Mucosa of descending colon (tissue), 3 donors: ENCODE measurements around the gene ANKRD24. TPM values are rescaled to one million over a fixed set of nuclear protein-coding genes. Genes with fewer than 3 reads are reported as not detected.

Experiments used
- ATAC-seq: fragments of 200-7000 bp; cut with Tn5 transposase; one replicate; pipeline ENCODE4 v1.9.1; 2020; ENCODE audit warnings: mild to moderate bottlenecking, moderate library complexity
- DNase-seq, 3 donors: peaks; one replicate each; pipeline ENCODE4 v3.0.0-alpha.2; 2020
- H3K36me3 ChIP-seq: fragments of 200-600 bp; one replicate; pipeline ENCODE4 v1.8.0; 2021; ENCODE audit warnings: low read depth, mild to moderate bottlenecking
- H3K4me1 ChIP-seq: fragments of 200-600 bp; one replicate; pipeline ENCODE4 v1.8.0; 2021; ENCODE audit warnings: low read depth, mild to moderate bottlenecking
- H3K4me3 ChIP-seq: fragments of 200-600 bp; one replicate; pipeline ENCODE4 v1.8.0; 2021; ENCODE audit warnings: mild to moderate bottlenecking
- H3K9me3 ChIP-seq: fragments of 200-600 bp; one replicate; pipeline ENCODE4 v1.8.0; 2021; ENCODE audit warnings: mild to moderate bottlenecking
- intact Hi-C, 2 donors: fragments of 100-400 bp; cut with DNase I in 1 of 2; cut with micrococcal nuclease in 1 of 2; formaldehyde crosslinking; loops; one replicate each; pipeline versions ENCODE4 v1.11.0 to v1.11.1; 2022; cut with DNase I, micrococcal nuclease
- total RNA-seq, 3 donors: library from RNA; stranded (reverse); fragmentation: NEBNext Ultra II Directional in 2 of 3; extraction: Animal tissue kit (Norgen Biotek cat#: 25700) in 2 of 3; gene quantifications; one replicate each; pipeline versions ENCODE4 v1.2.1 to v1.2.4, GENCODE V29; 2021 to 2023
- TF ChIP-seq, protein P1 (sequence below): fragments of 200-600 bp; IDR thresholded peaks from one replicate; pipeline ENCODE4 v1.8.0; 2022; ENCODE audit warnings: antibody characterized with exemption, mild to moderate bottlenecking
- donor health status: DM: no; HTN: no; CAD: no; lungs with moderate emphysema.
- donor health status: DM: no; HTN: no; CAD: no.
- donor health status: DM: no; HTN: yes; CAD: no.

Gene ANKRD24
- total RNA-seq, 3 donors from 2014 or later, result 0.95 to 2.7 (median 1.3) TPM

DNA sequence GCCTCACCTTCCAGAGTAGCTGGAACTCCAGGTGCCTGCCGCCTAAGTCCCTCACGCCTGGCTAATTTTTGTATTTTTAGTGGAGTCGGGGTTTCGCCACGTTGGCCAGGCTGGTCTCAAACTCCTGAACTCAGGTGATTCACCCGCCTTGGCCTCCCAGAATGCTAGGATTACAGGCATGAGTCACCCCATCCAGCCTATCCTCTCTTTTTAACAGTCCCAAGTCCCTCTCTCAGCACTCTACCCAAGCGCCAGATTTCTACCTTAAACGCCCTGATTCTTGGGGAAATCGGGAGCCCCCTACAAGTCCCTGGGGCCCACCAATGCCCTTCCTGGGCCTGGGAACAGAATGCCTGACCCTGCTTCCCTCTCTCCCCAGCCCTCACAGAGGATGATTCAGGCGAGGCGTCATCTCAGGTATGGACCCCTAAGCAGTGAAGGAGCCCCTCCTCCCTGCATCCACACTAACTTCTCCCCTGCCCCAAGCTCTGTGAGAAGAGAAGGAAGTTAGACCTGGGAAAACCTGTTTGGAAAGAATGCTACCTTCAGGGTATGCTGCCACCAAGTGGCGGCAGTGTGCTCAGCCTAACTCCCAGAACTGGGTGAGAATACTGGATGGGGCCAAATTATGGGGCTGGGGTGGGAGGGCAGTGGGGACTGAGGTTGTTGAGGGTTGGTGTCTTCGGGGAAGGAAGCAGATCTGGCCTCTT lies 26.1 kb downstream of the ANKRD24 start:
- intact Hi-C loops, result no loop called here
- no peak overlapping the region for H3K4me3 ChIP-seq
- peak; percentile 81 for ATAC-seq
- DNase-seq, result peak in 2 of 3 donors; percentile 63 to 64
- no peaks in the 10 kb centered on the region for H3K4me1 ChIP-seq
- H3K36me3 ChIP-seq, result no peaks in the 10 kb centered on the region
- H3K9me3 ChIP-seq, result no peaks in the 10 kb centered on the region
- TF ChIP-seq, protein P1, sequence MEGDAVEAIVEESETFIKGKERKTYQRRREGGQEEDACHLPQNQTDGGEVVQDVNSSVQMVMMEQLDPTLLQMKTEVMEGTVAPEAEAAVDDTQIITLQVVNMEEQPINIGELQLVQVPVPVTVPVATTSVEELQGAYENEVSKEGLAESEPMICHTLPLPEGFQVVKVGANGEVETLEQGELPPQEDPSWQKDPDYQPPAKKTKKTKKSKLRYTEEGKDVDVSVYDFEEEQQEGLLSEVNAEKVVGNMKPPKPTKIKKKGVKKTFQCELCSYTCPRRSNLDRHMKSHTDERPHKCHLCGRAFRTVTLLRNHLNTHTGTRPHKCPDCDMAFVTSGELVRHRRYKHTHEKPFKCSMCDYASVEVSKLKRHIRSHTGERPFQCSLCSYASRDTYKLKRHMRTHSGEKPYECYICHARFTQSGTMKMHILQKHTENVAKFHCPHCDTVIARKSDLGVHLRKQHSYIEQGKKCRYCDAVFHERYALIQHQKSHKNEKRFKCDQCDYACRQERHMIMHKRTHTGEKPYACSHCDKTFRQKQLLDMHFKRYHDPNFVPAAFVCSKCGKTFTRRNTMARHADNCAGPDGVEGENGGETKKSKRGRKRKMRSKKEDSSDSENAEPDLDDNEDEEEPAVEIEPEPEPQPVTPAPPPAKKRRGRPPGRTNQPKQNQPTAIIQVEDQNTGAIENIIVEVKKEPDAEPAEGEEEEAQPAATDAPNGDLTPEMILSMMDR, result no peak

- intact Hi-C loops, result no loop called here
- ATAC-seq (no peak), DNase-seq (no peak)
- no peaks in the 10 kb centered on the region for H3K36me3 ChIP-seq
- TF ChIP-seq, protein P1, result no peak
- H3K4me3 ChIP-seq, result no peak overlapping the region
- no peaks in the 10 kb centered on the region for H3K9me3 ChIP-seq
- H3K4me1 ChIP-seq, result no peaks in the 10 kb centered on the region
Observed at GRCh38 chr19:4210166-4210731, 27.8 kb downstream of the ANKRD24 start.

DNA sequence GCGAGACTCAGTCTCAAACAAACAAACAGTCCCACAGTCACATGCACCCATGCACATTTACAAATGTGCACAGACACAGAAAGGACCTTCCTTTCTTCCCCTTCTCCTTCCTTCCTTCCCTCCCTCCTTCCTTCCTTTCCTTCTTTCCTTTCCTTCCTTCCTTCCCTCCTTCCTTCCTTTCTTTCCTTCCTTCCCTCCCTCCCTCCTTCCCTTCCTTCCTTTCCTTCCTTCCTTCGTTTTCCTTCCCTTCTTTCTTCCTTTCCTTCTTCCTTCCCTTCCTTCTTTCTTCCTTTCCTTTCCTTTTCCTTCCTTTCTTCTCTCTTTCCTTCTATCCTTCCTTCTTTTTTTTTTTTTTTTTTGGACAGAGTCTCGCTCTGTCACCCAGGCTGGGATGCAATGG lies 30.6 kb downstream of the ANKRD24 start:
- TF ChIP-seq, protein P1, result no peak
- DNase-seq (no peak), ATAC-seq (no peak)
- intact Hi-C loops, result no loop called here
- H3K4me3 ChIP-seq, result no peak overlapping the region
- no peaks in the 10 kb centered on the region for H3K4me1 ChIP-seq
- H3K9me3 ChIP-seq, result no peaks in the 10 kb centered on the region
- H3K36me3 ChIP-seq, result no peaks in the 10 kb centered on the region

GRCh38 chr19:4215807-4216206 lies 33.3 kb downstream of the ANKRD24 start:
- TF ChIP-seq, protein P1, result no peak
- ATAC-seq, result no peak
- Histone ChIP-seq H3K9me3 (no peaks in the 10 kb centered on the region), H3K4me1 (no peaks in the 10 kb centered on the region), H3K36me3 (no peaks in the 10 kb centered on the region), H3K4me3 (no peak overlapping the region)
- DNase-seq, result no peak
- intact Hi-C loops, result no loop called here

DNA sequence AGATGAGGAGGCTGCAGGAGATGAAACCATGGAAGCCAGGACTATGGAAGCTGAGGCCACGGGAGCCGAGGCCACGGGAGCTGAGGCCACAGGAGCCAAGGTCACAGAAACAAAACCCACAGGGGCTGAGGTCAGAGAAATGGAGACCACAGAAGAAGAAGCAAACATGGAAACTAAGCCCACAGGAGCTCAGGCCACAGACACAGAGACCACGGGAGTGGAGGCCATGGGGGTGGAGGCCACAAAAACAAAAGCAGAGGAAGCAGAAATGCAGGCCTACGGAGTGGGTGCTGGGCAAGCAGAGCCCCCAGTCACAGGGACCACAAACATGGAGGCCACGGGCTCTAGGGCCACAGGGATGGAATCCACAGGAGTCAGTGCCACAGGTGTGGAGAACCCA lies 34.4 kb downstream of the ANKRD24 start:
- ATAC-seq (no peak), DNase-seq (no peak)
- intact Hi-C loops, result no loop called here
- TF ChIP-seq, protein P1, result no peak
- Histone ChIP-seq H3K4me1 (no peaks in the 10 kb centered on the region), H3K9me3 (no peaks in the 10 kb centered on the region), H3K4me3 (no peak overlapping the region), H3K36me3 (no peaks in the 10 kb centered on the region)
